Activated naive CD8-positive, alpha-beta T cell treated with anti-CD3 and anti-CD28 coated beads, Interleukin-2, amount 10 ng/mL, durations not matched to agents 7 days and 5 days (primary cell): ENCODE data around the gene ELOF1. TPM values are rescaled to one million over a fixed set of nuclear protein-coding genes. Genes with fewer than 3 reads are reported as not detected.
"Not testable (repeated sequence)": the region's sequence is repeated elsewhere in the genome, so short reads cannot be mapped to it uniquely, and the experiment has no call there.

Experiments
- ATAC-seq: fragments of 150-1000 bp; cut with Tn5 transposase; one replicate; pipeline ENCODE4 v1.10.0; 2021; ENCODE audit warnings: low read depth, moderate library complexity
- POLR2A ChIA-PET: fragments of 350-600 bp; sonication (Branson Sonifier 250); formaldehyde crosslinking; loops from one replicate; lab custom pipeline; 2021; ENCODE audit warnings: antibody characterized with exemption; lab: Charles Lee
- DNase-seq: peaks from one replicate; pipeline ENCODE4 v3.0.0; 2021
- H3K27ac Mint-ChIP-seq: one replicate; pipeline ENCODE4 v1.8.0; 2022; ENCODE audit warnings: mild to moderate bottlenecking, mixed read lengths
- H3K27me3 Mint-ChIP-seq: one replicate; pipeline ENCODE4 v1.8.0; 2022; ENCODE audit warnings: mild to moderate bottlenecking, moderate library complexity, mixed read lengths
- H3K36me3 Mint-ChIP-seq: one replicate; pipeline ENCODE4 v1.8.0; 2021; ENCODE audit warnings: mild to moderate bottlenecking, mixed read lengths
- H3K4me1 Mint-ChIP-seq: one replicate; pipeline ENCODE4 v1.8.0; 2021; ENCODE audit warnings: mixed read lengths
- H3K4me3 Mint-ChIP-seq: one replicate; pipeline ENCODE4 v1.8.0; 2022; ENCODE audit warnings: mild to moderate bottlenecking, moderate library complexity, mixed read lengths
- H3K9me3 Mint-ChIP-seq: one replicate; pipeline ENCODE4 v1.8.0; 2021; ENCODE audit warnings: mixed read lengths
- total RNA-seq, 2 experiments: library from RNA; stranded (reverse); gene quantifications; one replicate each; pipeline ENCODE4 v1.2.3, GENCODE V29; 2021

The ELOF1 gene
- 10 to 100 TPM; 47.0 to 49.0 TPM for total RNA-seq

DNA sequence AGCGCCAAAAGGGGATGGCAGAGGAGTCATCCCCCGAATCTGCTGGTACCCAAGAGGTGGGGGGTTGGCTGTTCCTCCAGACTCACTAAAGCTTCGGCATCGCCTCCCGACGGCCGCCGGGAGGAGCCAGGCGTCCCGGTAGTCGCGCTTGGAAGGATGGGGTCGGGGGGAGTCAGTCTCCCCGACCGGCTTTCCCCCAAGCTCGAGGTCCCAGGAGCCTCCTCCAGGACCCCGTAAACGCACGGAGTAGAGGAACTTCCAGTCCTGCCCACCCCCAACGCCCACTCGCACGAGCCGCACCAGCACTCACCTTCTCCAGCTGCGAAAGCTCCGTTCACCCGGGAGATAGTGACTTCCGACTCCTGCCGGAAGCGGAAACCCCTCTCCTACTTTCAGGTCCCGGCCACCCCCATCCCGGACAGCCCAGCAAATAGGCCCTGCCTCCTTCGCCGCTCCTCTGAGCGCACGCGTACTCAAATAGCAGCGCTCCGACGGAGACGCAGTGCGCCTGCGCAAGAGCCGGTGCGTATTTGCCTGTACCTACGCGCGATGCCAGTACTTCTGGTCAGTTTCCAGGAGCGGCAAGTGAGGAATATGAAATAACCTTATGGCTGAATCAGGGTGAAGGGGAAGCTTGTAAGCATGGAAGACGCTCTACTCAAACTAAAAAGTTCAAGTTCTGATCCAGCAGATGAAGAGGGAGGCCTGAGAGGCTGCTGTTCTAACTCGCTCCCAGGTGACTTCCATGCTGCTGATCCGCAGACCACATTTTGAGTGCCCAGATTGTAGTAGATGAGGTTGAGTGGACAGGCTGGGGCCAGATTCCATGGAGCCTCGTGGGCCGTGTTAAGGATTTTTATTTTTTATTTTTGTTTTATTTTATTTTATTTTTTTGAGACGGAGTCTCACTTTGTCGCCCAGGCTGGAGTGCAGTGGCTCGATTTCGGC is at the start of gene ELOF1:
TSS of gene ELOF1 (minus strand) at position 350 of the 948 bp plus-strand sequence. CDS start 4,883 bp downstream, outside the sequence.
- H3K4me3 Mint-ChIP-seq, result peak within 1 kb of the TSS; percentile 96
- H3K27ac Mint-ChIP-seq, result peak within 1 kb of the TSS; percentile 93
- peak; percentile 95 for DNase-seq
- peak; percentile 96 for ATAC-seq
- H3K4me1 Mint-ChIP-seq, result peaks cover 31% of the 10 kb centered on the region
- POLR2A ChIA-PET, result interaction anchor here (0.6 to 2.7 kb wide), 10 partner anchors 19 to 1238 kb away, joined by 3 to 9 read pairs (median 6); partner anchors contain the start of genes DHPS and ZNF653
- H3K27me3 Mint-ChIP-seq, result no peaks in the 10 kb centered on the region
- H3K36me3 Mint-ChIP-seq, result peaks cover 2% of the 10 kb centered on the region
- H3K9me3 Mint-ChIP-seq, result no peaks in the 10 kb centered on the region

DNA sequence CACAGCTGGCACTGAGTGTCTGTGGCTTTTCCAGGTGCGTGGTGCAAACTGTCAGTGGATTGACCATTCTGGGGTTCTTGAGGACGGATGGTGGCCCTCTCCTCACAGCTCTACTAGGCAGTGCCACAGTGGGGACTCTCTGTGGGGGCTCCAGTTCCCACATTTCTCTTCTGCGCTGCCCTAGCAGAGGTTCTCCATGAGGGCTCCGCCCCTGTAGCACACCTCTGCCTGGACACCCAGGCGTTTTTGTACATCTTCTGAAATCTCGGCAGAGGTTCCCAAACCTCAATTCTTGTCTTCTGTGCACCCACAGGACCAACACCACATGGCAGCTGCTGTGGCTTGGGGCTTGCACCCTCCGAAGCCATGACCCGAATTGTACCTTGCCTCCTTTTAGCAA is 47.5 kb upstream of the ELOF1 start:
- Mint-ChIP-seq H3K4me1 (no peaks in the 10 kb centered on the region), H3K4me3 (no peak overlapping the region), H3K27me3 (no peaks in the 10 kb centered on the region), H3K27ac (no peak overlapping the region), H3K9me3 (peaks cover 20% of the 10 kb centered on the region), H3K36me3 (peaks cover 49% of the 10 kb centered on the region)
- ATAC-seq (no peak), DNase-seq (no peak)
- POLR2A ChIA-PET, result no interaction called here

DNA sequence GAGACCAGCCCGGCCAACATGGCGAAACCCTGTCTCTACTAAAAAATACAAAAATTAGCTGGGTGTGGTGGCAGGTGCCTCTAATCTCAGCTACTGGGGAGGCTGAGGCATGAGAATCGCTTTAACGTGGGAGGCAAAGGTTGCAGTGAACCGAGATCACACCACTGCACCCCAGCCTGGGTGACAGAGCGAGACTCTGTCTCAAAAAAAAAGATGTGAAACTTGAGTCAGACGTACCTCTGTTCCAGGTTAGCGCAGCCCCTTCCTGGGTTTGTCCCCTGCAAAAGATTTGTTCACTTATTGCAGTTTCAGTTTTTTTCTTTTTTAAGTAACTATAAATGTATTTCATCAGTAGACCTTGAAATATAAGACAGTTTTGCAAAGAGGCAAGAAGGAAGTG is 40.7 kb upstream of the ELOF1 start:
- ATAC-seq, DNase-seq, POLR2A ChIA-PET, H3K9me3 Mint-ChIP-seq, H3K27me3 Mint-ChIP-seq, H3K27ac Mint-ChIP-seq, H3K4me3 Mint-ChIP-seq: not testable (repeated sequence)
- Mint-ChIP-seq H3K36me3 (peaks cover 29% of the 10 kb centered on the region), H3K4me1 (peaks cover 13% of the 10 kb centered on the region)

DNA sequence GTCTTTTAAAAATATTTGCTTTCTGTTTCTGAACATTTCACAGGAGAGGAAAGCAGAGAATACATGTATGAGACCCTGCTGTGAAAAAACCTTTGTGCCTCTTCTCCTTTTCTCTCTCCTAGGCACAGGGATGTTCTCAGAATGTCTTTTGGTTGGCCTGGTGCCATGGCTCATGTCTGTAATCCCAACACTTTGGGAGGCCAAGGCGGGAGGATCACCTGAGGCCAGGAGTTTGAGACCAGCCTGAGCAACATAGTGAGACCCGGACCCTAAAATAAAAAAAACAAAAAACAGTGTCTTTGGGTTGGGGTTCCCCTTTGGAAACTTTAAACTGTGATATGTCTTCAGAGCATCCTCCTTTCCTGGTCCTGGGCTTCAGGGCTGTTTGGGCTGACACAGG is 39.7 kb upstream of the ELOF1 start:
- POLR2A ChIA-PET, result no interaction called here
- peak overlapping the region; percentile 57 for H3K4me3 Mint-ChIP-seq
- H3K27ac Mint-ChIP-seq, result no peak overlapping the region
- peaks cover 13% of the 10 kb centered on the region for H3K4me1 Mint-ChIP-seq
- DNase-seq (no peak), ATAC-seq (no peak)
- no peaks in the 10 kb centered on the region for H3K27me3 Mint-ChIP-seq
- peaks cover 4% of the 10 kb centered on the region for H3K9me3 Mint-ChIP-seq
- peaks cover 24% of the 10 kb centered on the region for H3K36me3 Mint-ChIP-seq

DNA sequence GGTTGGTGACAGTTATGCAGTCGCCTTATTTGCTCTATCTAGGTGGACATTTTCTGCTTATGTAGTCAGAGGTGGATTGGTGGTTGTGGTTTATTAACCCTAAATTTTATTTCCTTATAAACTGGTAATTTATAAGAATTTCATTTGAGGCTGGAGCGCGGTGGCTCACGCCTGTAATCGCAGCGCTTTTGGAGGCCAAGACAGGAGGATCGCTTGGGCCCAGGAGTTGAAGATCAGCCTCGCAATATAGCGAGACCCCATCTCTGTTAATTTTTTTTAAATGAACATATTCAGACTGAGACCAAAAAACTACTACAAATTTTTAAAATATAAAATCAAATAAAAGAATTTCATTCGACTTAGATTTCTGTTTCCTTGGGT is 39.1 kb upstream of the ELOF1 start:
- POLR2A ChIA-PET, result interaction anchor here (0.6 to 1.6 kb wide), 3 partner anchors 16 to 167 kb away, joined by 3 to 9 read pairs (median 3); no protein-coding TSS in a partner anchor
- H3K27me3 Mint-ChIP-seq, result no peaks in the 10 kb centered on the region
- peak overlapping the region; percentile 92 for H3K4me3 Mint-ChIP-seq
- no peak for ATAC-seq
- peaks cover 22% of the 10 kb centered on the region for H3K36me3 Mint-ChIP-seq
- peak overlapping the region; percentile 80 for H3K27ac Mint-ChIP-seq
- peaks cover 4% of the 10 kb centered on the region for H3K9me3 Mint-ChIP-seq
- DNase-seq, result no peak
- H3K4me1 Mint-ChIP-seq, result peaks cover 13% of the 10 kb centered on the region

DNA sequence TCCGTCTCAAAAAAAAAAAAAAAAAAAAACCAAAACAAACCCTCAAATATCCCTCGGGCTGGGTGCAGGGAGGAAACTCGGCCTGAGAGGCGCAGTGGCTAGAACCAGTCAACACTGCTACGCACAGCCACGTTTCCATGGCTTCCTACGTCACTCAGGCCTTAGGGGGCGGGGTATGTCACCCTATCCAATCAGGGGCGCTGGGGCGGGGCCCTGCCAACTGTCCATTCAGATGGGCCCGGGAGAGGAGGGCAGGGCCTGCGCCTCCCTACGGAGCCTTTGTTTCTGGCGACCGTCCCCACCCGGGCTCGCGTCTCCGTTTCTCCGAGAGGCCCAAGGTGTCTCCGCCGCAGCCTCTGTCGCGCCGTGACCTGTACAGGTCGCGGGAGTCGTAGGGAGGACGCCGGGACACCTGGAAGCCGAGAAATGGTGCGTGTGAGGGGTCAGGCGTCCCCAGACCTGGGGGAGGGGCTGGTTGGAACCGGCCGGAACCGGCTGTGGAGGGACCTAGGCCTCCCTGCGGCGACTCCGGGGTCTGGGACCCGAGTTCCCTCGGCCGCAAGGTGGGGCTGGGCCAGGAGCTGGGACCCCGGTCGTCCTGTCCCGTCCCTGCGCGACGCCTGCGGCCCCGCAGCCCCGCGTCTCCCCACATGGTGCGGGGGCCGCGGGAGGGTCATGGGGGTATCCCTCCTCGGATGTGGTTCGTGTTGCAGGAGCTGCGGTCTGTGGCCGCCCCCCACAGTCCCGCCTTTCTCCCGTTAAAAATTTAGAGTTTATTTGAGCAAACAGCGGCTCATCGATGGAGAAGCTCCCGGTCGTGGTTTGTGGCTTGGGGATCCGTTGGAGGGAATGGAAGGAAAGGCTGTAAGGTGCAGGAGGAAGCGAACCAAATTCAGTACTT is 38.4 kb upstream of the ELOF1 start, which contains the start of gene ZNF627:
TSS of gene ZNF627 (plus strand) at position 282 of the 901 bp plus-strand sequence. CDS start at position 427, 145 bp downstream.
- POLR2A ChIA-PET, result interaction anchor here (0.6 to 1.6 kb wide), 9 partner anchors 16 to 280 kb away, joined by 3 to 9 read pairs (median 4); no protein-coding TSS in a partner anchor
- Mint-ChIP-seq H3K27ac (peak within 1 kb of the TSS; percentile 80), H3K27me3 (no peaks in the 10 kb centered on the region), H3K36me3 (peaks cover 17% of the 10 kb centered on the region), H3K4me1 (peaks cover 13% of the 10 kb centered on the region), H3K4me3 (peak within 1 kb of the TSS; percentile 92), H3K9me3 (peaks cover 2% of the 10 kb centered on the region)
- ATAC-seq, result peak; percentile 100
- DNase-seq, result peak; percentile 94

DNA sequence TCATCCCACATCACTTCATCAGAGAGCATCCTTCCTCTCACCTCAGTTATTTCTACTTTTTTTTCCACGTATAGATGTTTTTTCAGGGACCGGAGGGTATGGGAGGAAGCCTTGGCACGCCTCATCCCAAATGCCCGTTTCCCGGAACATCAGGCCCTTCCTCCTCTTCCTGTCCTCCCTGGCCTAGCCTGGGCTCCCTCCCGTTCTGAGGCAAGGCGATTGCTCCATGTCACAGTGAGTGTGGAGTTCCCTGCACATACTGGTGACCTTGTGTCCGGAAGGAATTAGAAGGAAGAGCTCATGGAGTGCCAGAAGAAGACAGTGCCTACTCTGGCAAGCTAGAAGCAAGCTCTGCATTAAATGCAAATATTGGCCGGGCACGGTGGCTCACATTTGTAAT is 37.1 kb upstream of the ELOF1 start:
- H3K27me3 Mint-ChIP-seq, result no peaks in the 10 kb centered on the region
- peaks cover 13% of the 10 kb centered on the region for H3K4me1 Mint-ChIP-seq
- peak overlapping the region; percentile 80 for H3K27ac Mint-ChIP-seq
- DNase-seq, result no peak
- ATAC-seq, result no peak
- H3K9me3 Mint-ChIP-seq, result no peaks in the 10 kb centered on the region
- POLR2A ChIA-PET, result no interaction called here
- no peak overlapping the region for H3K4me3 Mint-ChIP-seq
- peaks cover 10% of the 10 kb centered on the region for H3K36me3 Mint-ChIP-seq

DNA sequence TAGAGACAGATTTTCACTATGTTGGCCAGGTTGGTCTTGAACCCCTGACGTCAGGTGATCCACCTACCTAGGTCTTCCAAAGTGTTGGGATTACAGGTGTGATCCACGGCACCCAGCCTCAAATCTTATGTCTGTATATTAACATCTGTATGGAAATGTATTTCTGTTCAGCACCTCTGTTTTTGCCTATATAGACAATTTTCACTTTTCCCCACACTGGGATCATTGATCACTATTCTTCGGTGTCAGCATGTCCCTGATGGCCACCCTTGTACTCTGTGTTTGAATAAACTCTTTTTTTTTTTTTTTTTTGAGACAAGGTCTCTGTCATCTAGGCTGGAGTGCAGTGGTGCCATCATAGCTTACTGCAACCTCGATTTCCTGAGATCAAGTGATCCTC is 35.1 kb upstream of the ELOF1 start:
- no peak overlapping the region for H3K4me3 Mint-ChIP-seq
- POLR2A ChIA-PET, result interaction anchor here (1.0 kb wide), 1 partner anchor 16 kb away, joined by 4 read pairs; no protein-coding TSS in a partner anchor
- H3K9me3 Mint-ChIP-seq, result no peaks in the 10 kb centered on the region
- H3K4me1 Mint-ChIP-seq, result peaks cover 11% of the 10 kb centered on the region
- ATAC-seq (no peak), DNase-seq (no peak)
- no peaks in the 10 kb centered on the region for H3K36me3 Mint-ChIP-seq
- H3K27ac Mint-ChIP-seq, result no peak overlapping the region
- peaks cover 2% of the 10 kb centered on the region for H3K27me3 Mint-ChIP-seq

DNA sequence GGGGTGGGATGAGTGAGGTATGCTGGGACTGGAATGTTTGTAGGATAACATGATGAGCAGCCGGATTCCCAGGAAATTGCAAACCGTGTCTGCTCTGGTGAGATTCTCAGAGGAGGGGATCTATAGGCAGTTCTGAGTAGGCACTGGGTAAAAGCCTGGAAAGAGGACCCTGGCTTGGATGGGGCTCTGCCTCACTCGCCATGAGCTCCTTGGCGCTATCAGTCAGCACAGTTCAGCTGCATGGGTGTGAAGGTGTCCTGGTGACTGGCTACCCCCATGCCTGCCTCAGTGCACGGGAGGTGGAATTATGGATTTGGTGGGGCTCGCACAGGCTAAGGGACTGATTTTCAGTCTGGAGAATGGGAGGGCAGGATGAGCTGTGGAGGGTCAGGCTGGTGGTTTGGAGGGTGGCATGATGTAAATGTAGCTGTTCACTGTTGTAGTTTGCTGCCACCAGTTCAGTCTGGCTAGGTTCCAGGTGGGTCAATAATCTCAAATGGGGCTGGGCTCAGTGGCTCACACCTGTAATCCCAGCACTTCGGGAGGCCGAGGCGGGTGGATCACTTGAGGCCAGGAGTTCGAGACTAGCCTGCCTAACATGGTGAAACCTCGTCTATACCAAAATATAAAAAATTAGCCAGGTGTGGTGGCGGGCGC is 29.1 kb upstream of the ELOF1 start:
- H3K27ac Mint-ChIP-seq, result peak overlapping the region; percentile 54
- H3K4me3 Mint-ChIP-seq, result no peak overlapping the region
- no peak for ATAC-seq

DNA sequence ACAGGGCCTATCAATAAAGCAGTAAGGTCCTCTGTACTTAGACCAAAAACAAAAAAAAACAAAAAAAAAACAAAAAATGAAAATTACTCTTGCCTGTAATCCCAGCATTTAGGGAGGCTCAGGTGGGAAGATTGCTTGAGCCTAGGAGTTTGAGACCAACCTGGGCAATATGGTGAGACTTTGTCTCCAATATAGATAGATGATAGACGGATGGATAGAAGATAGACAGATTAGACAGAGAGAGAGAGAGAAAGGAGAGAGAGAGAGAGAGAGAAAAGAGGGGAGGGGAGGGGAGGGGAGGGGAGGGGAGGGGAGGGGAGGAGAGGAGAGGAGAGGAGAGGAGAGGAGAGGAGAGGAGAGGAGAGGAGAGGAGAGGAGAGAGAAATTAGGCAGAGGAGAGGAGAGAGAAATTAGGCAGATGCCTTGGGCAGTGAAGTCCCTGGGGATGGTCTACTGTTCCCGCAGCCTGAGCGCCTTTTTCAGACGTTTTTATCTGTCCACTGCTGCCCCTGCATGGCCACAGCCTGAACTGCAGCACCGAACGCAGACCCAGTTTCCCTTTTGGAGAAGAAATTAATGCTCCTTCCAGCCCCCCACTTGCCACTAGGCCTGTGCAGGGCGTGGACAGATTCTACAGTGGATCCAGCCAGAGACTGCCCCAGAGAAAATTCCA is 28.4 kb upstream of the ELOF1 start:
- Mint-ChIP-seq H3K27me3 (peaks cover 2% of the 10 kb centered on the region), H3K36me3 (peaks cover 2% of the 10 kb centered on the region), H3K4me3 (no peak overlapping the region), H3K4me1 (peaks cover 7% of the 10 kb centered on the region), H3K27ac (peak overlapping the region; percentile 54), H3K9me3 (no peaks in the 10 kb centered on the region)
- POLR2A ChIA-PET, result interaction anchor here (0.6 to 1.0 kb wide), 3 partner anchors 19 to 40 kb away, joined by 3 to 6 read pairs (median 3); partner anchors contain the start of gene ELOF1
- peak; percentile 87 for DNase-seq
- peak; percentile 85 for ATAC-seq

More for the DNA sequence above, 29.1 kb upstream of the ELOF1 start:
- POLR2A ChIA-PET, result interaction anchor here (0.5 to 1.0 kb wide), 3 partner anchors 20 to 54 kb away, joined by 3 to 6 read pairs (median 3); partner anchors contain the start of gene ELOF1
- H3K27me3 Mint-ChIP-seq, result peaks cover 2% of the 10 kb centered on the region
- no peaks in the 10 kb centered on the region for H3K9me3 Mint-ChIP-seq
- peaks cover 2% of the 10 kb centered on the region for H3K36me3 Mint-ChIP-seq
- peaks cover 7% of the 10 kb centered on the region for H3K4me1 Mint-ChIP-seq
- DNase-seq, result no peak

DNA sequence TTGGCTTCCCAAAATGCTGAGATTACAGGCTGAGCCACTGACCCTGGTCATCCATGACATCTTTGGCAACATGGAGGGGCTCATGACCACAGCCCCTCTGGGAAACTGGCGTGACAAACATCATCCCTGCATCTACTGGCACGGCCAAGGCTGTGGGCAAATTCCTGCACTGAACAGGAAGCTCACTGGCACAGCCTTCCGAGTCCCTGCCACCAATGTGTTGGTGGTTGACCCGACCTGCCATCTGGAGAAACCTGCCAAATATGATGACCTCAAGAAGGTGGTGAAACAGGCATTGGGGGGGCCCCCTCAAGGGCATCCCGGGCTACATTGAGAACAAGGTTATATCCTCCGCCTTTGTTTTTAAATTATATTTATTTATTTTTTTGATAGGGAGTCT is 27.3 kb upstream of the ELOF1 start:
- ATAC-seq (no peak), DNase-seq (no peak)
- POLR2A ChIA-PET, result interaction anchor here (0.6 kb wide), 1 partner anchor 38 kb away, joined by 3 read pairs; no protein-coding TSS in a partner anchor
- Mint-ChIP-seq H3K9me3 (no peaks in the 10 kb centered on the region), H3K4me3 (no peak overlapping the region), H3K36me3 (peaks cover 2% of the 10 kb centered on the region), H3K4me1 (peaks cover 11% of the 10 kb centered on the region), H3K27ac (no peak overlapping the region), H3K27me3 (peaks cover 2% of the 10 kb centered on the region)

DNA sequence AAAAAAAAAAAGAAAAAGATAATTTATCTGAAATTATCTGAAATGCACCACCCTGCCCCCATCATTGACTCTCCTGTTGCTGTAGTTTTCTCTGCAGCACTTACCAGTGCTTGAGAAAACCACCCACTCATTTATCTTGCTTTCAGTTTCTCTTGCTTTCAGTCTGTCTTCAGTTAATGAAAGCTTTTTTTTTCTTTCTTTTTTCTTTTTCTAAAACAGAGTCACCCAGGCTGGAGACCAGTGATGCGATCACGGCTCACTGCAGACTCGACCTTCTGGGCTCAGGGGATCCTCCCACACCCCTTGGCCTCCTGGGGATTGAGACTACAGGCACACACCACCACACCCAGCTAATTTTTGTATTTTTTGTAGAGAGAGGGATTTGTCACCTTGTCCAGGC is 22.7 kb upstream of the ELOF1 start:
- POLR2A ChIA-PET, result interaction anchor here (0.7 to 2.0 kb wide), 7 partner anchors 14 to 651 kb away, joined by 3 to 9 read pairs (median 5); partner anchors contain the start of genes ELOF1, ZNF627 and ZNF69

More for the DNA sequence above, 22.7 kb upstream of the ELOF1 start:
- ATAC-seq, result peak; percentile 80
- H3K27me3 Mint-ChIP-seq, result no peaks in the 10 kb centered on the region
- peaks cover 3% of the 10 kb centered on the region for H3K36me3 Mint-ChIP-seq
- no peak for DNase-seq
- H3K27ac Mint-ChIP-seq, result peak overlapping the region; percentile 95
- peaks cover 24% of the 10 kb centered on the region for H3K4me1 Mint-ChIP-seq
- H3K9me3 Mint-ChIP-seq, result no peaks in the 10 kb centered on the region
- H3K4me3 Mint-ChIP-seq, result peak overlapping the region; percentile 86
